GM19351 (cell line): ENCODE measurements around the gene LCP1.

ENCODE experiments used
- ATAC-seq: cut with Tn5 transposase; IDR thresholded peaks from one replicate; pipeline ENCODE4 v1.9.1; 2021; ENCODE audit warnings: mild to moderate bottlenecking, moderate library complexity; ENCODE audit not compliant: unreplicated experiment

The LCP1 gene

GRCh38 chr13:46131705-46132104 lies 50.3 kb downstream of the LCP1 start:
- ATAC-seq = no peak

GRCh38 chr13:46129955-46130618 lies 51.9 kb downstream of the LCP1 start:
- ATAC-seq = no peak

DNA sequence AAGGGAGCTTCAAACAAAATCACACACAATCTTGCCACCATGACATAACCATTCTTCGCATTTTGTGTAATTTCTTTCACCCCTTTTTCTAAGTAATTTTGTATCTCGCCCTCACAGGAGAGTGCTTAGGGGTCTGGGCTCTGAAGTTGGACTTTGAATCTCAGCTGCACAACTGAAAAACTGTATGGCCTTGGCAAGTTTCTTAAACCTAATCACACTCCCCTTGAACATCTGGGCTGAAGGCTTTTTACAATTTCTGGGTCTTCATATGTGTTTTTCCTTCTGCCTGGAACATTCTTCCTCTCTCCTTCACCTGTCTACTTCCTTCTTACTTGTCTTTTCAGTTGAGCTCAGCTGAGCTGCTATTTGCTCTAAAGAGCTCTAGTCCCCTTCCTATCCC lies 52.9 kb downstream of the LCP1 start:
- ATAC-seq = no peak

DNA sequence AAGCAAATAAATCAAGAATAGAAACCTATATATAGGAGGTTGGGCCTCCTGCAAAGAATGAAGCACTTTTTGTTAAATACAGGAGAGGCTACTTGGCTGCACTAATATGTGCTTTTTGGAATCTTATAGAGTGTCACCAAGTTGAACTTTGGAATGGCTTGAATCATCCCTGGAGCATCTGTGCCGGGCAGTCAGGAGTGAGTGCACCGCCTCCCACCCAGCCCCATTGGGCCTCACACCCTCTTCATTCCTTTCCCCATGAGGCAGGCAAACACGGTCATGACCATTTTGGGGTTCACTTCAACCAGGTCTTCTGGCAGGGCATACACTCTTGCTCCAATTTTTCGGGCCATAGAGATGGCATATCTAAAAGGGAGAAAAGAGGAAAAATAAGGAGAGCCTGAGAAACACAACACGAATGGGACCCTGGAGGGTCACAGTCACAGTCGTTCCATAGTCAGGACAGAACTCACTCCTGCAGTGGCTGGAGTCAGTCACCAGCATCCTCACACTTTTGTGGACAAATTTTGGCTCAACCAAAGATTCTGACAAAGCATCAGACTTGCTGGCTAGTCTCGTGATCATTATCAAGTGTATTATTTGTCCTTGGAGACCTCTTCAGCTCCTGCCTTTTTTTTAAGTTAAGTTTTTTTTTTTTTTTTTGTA lies 54.5 kb downstream of the LCP1 start:
- ATAC-seq = no peak

DNA sequence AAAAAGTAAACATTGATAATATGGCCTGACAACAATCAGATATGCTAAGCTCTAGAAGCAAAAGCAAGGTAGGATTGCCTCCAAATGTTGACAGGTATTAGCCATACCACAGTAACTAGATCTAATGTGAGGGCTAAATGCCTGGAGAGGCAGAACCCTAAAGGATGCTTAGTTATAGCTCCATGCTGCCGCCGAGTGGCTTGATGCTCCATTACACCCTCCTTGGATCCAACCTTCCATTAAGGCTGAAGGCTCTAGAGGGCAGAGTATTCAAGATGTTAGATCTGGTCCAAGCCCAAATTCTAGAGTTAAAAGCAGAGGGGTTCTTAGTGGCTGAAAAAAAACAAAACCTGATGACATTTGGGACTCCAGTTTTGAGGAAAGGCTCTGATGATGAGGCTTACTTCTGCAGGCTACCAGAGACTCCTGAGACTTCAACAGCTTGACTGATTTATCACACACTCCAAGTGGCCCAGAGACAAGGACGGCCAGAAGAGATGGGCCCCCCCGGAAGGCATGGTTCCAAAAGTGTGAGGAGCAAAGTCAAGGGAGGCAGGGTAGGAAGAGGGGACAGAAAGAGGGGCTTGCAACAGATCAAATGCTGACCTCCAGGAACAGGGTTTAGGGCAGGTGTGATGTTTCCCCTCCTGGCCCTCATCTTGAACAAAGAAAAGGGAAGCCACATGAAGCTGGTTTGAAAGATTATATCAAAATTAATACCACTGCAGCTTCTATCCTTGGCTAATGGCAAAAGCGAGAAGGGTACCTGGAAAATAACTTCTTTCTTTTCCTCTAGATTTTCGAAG lies 55.2 kb downstream of the LCP1 start:
- peak; percentile 72 for ATAC-seq

DNA sequence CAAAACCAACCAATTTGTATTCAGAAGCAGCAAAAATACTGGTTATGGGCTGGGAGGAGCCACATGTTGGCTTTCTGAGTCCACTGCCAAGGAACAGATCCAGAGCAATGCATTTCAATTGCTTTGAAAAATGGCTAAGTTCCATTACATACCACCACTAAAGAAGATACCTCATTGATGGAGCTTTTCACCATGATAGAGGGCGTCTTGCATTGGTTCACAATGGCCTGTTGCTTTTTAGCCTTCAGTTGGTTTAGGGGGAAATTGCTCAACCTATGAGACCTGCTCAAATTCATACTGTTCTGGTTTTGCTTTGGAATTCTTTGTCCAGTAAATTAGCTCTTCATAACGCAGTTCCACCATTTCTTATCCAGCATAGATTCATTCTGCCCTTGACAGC lies 55.9 kb downstream of the LCP1 start:
- no peak for ATAC-seq

DNA sequence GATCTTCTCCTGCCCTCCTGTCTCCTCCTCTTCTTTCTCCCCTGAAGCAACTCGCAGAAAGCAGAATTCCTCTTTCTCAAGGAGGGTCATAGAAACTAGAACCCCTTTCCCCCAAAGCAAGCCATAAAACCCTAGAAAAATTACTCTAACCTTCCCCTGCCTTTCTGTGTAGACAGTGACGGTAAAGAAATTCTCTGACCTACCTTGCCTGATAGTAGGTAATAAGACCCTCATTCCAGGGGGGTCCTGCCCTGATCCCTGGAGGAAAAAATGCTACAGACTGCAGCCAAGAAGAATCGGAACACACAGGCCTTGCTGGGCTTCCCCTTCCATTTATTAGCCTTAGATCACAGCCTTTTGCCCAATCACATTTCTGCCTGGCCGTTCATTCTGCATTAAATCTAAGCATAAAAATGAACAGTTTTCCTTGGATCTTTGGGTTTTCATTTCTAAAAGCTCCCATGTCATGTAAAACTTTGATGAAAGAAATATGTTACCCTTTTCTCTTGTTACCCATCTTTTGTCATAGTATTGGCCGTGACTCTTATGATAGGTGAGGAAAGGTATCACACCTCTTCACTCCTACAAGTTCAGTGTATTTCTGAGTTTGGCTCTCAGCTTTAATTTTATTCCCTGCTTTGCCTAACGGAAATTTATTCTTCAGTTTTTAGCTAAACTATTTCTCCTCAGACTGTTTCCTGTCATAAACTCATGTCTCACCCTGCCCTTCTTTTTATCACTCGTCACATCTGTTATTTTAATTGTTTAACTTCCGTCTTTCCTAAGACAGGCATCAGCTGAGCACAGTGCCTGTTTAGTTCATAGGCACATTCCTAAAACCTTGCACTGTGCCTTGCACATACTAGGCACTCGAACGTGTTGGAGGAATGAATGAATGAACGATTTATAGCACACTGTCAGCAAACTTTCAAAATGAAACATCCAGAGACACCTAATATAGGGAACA lies 56.7 kb downstream of the LCP1 start:
- no peak for ATAC-seq

DNA sequence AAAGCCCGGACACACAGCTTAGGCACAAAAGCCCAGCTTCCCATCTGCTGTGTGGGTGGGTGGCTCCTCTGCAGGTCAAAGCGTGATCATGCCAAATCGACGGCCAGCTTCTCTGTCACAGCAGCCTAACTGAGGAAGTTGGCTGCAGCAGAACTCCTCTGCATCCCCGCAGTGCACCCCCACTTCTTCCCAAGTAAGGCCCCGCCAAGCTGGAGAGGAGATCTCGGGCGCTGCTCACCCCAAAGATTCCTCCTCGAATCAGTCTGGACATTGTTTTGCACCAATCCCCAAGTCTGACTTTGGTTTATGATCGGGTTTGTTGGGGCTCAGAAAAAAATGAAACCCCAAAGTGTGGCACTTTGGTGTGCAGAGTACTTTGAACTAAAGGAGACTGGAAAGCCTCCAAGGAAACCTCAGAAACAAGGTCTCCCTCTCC lies 57.4 kb downstream of the LCP1 start:
- ATAC-seq = no peak

GRCh38 chr13:46122304-46122703 lies 59.7 kb downstream of the LCP1 start:
- no peak for ATAC-seq

- no peak for ATAC-seq
Observed at GRCh38 chr13:46121597-46122163, 60.3 kb downstream of the LCP1 start.

GRCh38 chr13:46121033-46121432 lies 60.9 kb downstream of the LCP1 start:
- ATAC-seq = no peak

GRCh38 chr13:46119883-46120614 lies 61.9 kb downstream of the LCP1 start:
- ATAC-seq = no peak

GRCh38 chr13:46116653-46117502 lies 65.1 kb downstream of the LCP1 start:
- ATAC-seq = no peak

- no peak for ATAC-seq
Observed at GRCh38 chr13:46114613-46115012, 67.4 kb downstream of the LCP1 start.

DNA sequence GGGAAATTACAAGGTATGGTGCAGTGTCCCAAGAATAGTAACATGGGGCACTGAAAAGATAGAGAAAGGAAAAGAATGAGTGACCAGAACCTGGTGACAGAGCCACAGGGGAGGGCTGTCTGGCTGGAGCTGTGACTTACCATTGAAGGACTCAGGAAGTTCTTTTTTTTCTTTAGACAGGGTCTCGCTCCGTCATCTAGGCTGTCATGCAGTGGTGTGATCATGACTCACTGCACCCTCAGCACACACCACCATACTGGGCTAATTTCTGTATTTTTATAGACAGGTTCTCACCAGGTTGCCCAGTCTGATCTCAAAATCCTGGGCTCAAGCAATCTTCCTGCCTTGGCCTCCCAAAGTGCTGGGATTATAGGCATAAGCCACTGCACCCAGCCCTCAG lies 68.4 kb downstream of the LCP1 start:
- no peak for ATAC-seq

GRCh38 chr13:46111151-46111550 lies 70.8 kb downstream of the LCP1 start:
- ATAC-seq = no peak

- no peak for ATAC-seq
Observed at GRCh38 chr13:46109451-46109850, 72.5 kb downstream of the LCP1 start.

- ATAC-seq = peak; percentile 63
Observed at GRCh38 chr13:46106839-46107371, 75.1 kb downstream of the LCP1 start.

DNA sequence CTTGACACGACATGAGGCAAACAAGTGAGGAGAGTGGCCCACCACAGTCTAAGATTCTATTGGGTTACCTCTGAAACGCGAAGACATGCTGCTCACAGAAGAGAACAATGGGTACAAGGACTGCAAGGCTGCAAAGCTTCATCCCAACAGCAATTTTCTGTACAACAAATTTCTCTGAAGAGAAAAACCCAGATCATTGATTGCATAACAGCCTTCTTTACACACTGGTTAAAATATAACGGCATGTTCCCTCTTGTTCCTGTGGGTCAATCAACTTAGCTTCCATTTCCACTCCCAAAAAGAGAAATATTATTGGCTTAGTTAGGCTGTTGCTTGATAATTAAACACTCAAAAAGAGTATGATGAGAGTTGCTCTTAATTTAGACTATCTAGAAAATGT lies 77.1 kb downstream of the LCP1 start, which contains the start of gene CPB2:
CPB2 (minus strand) TSS at position 166 of the 400 bp plus-strand sequence; CDS start at position 142, 24 bp downstream.
- no peak for ATAC-seq
